GM19023 (cell line): Measurements from ENCODE around the gene SERPINB6.
"Not testable (repeated sequence)": the region's sequence is repeated elsewhere in the genome, so short reads cannot be mapped to it uniquely, and the experiment has no call there.

Experiments used
- ATAC-seq: cut with Tn5 transposase; IDR thresholded peaks from one replicate; pipeline ENCODE4 v1.9.1; 2021; ENCODE audit warnings: mild to moderate bottlenecking, moderate library complexity; ENCODE audit not compliant: unreplicated experiment

The SERPINB6 gene

DNA sequence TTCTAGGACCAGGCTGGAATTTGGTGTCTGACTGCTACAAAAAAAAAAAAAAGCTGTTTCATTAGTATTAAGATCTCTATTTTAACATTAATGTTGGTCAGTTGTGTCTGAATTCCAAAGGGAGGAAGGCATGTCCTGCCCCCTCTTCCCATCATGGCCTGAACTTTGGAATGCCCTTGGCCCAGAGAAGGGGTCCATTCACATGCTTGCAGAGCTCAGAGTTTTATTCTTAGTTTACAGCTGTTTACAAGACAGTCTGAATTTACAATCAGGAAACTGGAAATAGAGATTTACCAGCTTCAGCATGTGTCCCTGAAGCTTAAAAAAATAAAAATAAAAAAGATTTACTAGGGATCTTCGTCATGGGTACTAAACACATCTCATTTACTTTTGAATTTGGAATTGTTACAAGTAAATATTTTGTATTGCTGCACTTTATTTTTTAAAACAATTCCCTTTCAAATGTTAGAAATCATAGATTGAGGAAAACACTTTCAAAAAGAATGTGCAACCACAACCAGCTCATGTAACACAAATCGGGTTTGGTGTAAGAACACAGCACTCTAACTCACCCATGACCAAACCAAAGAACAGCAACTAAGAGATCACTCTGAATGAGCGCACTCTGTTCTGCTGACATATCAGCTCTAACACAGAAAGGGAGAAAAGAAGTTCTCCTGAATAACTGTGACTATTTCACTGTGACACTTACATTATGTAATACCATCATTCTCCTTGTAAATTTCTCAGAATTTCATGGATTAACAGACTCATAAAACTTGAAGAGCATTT lies 6.6 kb upstream of the SERPINB6 start:
- no peak for ATAC-seq

DNA sequence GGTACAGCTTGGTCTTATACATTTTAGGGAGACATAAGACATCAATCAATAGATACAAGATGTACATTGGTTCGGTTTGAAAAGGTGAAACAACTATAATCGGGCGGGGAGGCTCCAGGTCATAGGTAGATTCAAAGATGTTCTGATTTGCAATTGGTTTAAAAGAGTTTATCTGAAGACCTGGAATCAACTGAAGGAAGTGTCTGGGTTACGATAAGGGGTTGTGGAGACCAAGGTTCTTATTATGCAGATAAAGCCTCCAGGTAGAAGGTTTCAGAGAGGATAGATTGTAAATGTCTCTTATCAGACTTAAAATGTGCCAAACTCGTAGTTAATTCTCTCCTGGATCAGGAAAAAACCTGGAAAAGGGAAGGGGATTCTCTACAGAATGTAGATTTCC lies 5.9 kb upstream of the SERPINB6 start:
- no peak for ATAC-seq

DNA sequence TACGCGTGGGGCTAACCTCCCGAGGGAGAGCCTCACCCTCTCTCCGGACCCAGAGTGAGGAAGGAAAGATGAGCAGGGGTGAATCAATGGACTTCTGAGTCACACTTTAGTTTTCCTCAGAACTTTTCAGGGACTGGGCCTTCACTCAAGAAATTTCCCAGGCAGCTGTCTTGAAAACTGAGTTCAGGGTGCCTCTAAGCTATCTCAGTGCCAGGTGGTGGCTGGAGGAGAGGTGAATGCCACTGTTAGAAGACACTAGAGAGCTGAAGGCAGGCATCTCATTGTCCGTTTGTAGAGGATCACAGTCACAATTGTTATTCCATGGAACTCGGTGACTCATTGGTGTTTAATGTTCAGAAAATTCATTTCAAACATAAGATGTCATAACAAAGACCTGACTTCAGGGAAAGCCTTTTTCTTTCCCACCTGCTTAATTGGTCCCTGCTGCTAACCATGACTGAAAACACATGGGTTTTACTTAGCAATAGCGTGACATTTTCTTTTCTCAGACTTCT lies 5.3 kb upstream of the SERPINB6 start:
- no peak for ATAC-seq

DNA sequence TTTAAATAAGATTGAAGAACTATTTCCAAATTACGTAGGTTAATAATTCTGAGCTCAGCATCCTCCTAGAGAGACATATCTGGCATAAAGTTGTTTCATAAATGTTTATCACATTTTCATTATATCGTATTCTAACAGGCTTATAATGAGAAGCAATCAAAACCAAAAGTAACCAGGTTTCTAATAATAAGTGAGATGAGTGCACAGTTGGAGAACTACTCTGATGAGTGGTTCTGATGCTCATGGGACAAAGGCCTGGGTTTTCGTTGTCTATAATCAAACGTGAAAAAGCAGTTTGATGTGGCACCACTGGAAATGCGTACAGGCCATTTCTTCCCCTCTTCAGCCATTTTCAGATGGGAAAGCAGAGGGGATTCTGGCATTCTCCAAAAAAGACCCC lies 4.7 kb upstream of the SERPINB6 start:
- ATAC-seq = no peak

DNA sequence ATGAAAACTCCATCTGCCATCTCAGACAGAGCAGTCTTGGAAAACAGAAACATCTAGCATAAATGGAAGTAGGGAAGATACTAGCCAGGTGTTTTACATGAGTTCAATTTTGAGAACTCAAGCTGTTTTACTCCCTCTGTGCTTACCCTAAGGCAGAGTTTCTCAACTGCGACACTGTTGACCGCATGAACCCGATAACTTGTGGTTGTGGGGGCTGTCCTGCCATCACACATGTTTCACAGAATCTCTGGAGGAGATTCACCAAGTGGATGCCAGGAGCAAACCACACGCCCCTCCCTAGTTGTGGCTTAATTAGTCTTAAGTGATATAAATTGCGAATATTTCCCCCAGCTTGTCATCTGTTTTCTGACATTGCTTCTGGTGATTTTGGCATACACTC lies 2.3 kb upstream of the SERPINB6 start:
- ATAC-seq = no peak

DNA sequence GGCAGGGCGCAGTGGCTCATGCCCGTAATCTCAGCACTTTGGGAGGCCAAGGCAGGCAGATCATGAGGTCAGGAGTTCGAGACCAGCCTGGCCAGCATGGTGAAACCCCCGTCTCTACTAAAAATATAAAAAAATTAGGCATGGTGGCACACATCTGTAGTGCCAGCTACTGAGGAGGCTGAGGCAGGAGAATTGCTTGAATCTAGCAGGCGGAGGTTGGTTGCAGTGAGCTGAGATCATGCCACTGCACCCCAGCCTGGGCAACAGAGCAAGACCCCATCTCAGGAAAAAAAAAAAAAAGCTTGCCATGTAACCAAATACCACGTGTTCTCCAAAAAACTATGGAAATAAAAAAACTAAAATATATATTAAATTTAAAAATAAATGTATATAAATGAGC lies 1.8 kb upstream of the SERPINB6 start:
- not testable (repeated sequence) for ATAC-seq

DNA sequence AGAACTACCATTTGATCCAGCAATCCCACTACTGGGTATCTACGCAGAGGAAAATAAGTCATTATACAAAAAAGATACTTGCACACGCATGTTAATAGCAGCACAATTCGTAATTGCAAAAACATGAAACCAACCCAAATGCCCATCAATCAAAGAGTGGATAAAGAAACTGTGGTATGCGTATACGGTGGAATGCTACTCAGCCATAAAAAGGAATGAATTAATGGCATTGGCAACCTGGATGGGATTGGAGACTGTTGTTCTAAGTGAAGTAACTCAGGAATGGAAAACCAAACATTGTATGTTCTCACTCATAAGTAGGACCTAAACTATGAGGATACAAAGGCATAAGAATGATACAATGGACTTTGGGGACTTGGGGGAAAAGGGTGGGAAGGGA lies 1.3 kb upstream of the SERPINB6 start:
- not testable (repeated sequence) for ATAC-seq

DNA sequence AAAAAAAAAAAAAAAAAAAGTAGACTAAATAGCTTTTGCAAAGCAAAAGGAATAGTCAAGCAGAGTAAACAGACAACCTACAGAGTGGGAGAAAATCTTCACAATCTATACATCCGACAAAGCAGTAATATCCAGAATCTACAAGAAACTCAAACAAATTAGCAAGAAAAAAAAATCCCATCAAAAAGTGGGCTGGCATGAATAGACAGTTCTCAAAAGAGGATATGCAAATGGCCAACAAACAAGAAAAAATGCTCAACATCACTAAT lies 786 bp upstream of the SERPINB6 start:
- ATAC-seq = not testable (repeated sequence)

DNA sequence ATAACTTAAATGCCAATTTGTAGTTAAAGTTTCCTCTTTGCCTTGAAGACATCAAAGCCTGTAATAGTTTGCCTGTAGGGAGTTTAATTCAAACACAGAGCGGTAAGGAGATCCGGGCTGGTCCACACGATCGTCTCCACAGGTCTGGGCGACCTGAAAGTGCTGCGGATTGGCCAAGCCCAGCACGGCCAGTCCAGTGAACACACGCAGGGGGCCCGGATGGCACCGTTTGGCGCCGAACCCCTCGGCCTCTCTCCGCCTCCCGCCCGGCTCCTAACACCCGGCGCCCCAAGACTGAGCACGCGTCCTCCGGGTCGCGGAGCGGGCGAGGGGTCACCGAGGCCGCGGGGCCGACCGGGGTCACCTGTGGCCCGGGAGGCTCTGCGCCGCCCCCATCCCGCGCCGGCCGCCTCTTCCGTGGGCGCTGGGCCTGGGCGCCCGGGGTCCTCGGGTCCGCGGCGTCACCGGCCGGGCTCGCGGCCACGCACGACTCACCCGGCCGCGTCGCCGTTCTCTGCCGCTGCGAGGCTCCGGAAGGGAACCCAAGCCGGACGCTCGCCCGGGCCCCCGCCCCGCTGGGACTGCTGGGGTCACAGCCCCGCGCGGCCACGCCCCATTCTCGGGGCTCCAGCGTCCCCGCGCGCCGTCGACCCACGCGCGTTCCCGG lies 481 bp downstream of the SERPINB6 start:
- ATAC-seq = no peak

DNA sequence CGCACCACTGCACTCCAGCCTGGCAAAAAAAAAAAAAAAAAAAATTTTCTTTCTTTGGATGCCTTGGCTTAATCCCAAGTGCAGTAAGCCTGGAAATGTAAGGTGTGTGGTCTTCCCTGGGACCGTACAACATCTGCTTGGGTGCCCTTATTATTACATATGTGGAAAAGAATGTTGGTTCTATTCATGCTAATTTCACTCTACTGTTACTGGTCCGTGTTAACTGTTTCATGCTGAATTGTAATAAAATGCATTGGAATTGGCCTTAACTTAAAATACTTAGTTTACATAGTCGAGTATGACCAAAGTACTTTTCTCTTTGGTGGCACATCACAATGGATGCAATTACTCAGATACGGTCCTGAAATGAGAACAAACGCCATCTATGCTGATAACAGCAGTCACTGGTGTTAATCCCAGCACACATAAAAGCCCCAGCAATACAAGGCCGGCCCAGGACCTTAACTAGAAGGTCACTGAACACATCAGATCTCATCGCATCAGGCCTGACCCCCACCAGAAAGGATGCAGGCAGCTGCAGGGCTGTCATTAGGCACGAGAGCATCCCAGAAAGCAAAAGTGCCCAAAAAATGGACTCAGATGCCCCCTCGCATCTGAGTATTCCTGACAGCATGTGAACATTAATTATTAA lies 1.2 kb downstream of the SERPINB6 start:
- no peak for ATAC-seq

DNA sequence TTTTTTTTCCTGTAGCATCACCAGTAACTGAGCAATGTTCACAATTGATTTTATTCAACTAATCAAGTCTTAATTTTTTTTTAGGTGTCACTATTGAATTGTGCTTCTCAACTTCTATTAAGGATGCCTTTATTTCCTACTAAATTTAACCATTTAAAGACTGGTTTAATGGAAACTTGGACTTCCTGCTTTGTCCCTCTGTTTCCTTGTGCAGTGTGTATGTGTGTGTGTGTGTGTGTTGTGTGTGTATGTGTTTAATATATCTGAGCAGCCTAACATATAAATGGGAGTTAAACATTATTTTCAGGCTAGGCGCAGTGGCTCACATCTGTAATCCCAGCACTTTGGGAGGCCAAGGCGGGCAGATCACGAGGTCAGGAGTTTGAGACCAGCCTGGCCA lies 1.8 kb downstream of the SERPINB6 start:
- no peak for ATAC-seq

DNA sequence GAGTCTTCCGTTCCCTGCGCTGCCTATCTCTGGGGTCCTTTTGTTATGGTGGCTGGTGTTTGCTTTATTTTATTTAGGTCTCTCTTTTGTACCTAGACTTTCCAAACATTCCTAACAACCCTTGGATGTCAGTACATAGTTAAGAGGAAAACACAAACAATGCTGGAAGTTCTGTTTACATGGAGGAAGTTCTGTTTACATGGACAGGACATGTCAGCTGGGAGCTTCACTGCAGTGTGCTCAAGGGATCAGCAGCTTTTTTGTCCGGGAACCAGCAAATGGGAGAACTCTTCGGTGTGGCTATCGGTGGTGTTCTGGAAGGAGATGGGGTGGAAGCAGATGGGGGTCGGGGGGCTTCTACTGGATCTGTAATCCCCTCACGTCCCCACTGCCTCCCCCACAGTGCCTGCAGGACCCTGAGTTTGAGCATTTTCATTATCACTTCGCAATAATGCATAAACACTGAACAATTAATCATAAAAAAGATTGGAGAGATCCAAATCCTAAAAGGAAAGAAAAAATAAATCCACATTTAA lies 2.7 kb downstream of the SERPINB6 start:
- ATAC-seq = no peak

DNA sequence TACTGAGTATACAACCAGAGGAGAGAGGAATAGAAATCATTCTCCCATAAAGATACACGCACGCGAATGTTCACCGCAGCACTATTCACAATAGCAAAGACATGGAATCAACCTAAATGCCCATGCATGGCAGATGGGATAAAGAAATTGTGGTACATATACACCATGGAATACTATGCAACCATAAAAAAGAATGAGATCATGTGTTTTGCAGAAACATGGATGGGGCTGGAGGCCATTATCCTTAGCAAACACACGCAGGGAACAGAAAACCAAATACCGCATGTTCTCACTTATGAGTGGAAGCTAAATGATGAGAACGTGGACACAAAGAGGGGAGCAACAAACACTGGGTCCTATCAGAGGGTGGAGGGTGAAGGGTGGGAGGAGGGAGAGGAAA lies 3.4 kb downstream of the SERPINB6 start:
- no peak for ATAC-seq

DNA sequence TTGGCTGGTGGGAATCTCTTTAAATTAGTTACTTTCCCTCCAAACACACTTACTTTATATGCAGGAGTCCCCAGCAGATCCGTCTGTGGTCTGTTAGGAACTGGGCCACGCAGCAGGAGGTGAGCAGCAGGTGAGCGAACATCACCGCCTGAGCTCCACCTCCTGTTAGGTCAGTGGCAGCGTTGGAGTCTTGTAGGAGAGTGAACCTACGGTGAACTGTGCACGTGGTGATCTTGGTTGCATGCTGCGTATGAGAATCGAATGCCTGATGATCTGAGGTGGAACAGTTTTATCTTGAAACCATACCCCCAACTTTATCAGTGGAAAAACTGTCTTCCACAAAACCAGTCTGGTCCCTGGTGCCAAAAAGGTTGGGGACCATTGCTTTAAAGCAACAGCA lies 5.0 kb downstream of the SERPINB6 start:
- ATAC-seq = no peak

DNA sequence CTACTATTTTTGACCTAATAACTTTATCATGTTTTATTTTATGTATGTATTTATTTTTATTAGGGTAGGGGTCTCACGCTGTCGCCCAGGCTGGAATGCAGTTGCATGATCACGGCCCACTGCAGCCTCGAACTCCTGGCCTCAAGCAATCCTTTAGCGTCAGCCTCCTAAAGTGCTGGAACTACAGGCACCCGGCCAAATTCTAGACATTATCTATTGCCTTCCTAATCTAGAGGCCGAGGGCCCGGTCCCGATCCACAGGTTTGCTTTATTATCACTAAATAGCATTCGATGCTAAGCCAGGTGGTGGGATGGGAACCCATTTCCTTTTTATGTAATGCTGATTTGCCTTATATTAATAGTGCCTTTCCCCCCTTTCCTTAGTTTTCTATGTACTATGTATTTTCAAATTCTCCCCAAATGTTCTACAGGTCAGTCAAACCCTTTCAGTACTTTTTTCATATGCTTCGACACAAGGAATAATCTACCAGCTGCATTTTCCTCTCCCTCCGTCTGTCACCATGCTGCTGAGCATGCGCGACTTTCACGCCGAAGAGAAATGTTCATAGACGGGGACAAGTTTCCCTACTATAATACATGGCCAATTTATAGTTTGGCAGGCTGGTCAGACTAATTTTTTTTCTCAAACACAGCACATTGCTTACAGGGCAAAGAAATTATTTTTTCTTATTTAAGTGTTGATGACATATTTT lies 6.4 kb downstream of the SERPINB6 start:
- no peak for ATAC-seq

DNA sequence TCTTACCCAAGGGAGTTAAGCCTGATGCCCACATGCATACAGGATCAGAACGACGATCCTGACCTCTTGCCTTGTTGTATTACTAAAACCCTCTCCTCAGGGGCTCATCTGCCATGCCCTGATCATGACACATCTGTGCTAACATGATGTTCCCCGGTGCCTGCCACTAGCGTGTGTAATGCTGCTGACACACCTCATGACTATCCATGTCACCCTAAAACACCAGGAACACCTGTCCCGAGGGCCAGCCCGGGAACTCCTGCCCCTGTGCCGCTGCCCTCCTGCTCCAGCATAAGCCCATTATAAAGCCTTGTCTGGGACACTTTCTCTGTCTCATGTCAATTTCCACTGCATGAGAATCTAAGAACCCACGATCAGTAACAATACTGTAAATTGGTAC lies 7.6 kb downstream of the SERPINB6 start:
- no peak for ATAC-seq

DNA sequence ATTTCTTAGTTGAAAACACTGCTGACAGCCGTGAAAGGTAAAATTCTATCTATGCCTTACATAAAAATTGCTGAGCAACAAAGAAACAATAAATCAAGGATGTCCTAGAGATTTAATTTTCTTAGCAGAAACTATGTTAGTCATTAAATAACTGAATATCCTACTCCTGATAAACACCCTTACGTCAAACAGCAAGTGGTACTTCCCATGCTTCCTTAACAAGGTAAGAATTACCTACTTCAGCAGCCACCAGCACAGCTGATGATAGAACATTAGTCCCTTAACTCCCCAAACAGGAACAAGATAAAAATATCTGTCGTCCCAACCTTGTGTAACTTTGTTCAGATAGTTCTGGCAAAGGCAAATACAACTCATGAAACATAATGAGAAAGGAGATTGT lies 8.7 kb downstream of the SERPINB6 start:
- ATAC-seq = no peak

DNA sequence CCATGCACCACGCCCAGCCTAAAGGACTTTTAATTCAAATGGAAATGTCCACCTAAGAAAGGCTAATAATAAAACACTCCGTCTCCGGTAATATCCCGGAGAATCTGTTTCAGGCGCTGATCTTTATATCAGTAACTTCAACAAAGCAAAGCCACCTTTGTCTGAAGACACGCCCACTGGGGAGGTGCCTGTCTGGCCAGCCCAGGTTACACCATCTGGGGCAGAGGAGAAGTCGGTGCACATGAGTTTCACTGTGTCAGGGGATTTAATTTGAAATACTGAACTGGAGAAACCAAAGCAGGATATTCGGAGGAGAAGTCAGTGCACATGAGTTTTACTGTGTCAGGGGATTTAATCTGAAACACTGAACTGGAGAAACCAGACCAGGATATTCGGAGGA lies 9.4 kb downstream of the SERPINB6 start:
- no peak for ATAC-seq

DNA sequence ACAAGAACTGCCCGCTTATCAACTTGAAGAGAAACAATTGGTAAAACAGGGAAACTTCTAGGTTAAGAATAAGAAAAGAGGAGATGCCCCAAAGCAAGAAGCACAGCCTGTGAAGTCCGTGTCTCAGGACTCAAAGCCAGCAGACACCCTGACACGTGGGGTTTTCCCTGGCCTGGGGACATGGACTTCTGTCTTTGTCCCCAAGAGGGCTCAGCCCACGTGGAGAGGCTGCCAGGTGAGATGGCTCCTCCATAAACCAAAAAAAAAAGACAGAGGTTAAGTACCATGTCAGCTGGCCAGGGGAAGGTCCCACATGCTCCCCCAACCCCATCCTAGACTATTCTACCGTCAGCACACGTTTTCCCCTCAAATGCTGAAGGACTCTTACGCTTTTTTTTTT lies 9.9 kb downstream of the SERPINB6 start:
- no peak for ATAC-seq

DNA sequence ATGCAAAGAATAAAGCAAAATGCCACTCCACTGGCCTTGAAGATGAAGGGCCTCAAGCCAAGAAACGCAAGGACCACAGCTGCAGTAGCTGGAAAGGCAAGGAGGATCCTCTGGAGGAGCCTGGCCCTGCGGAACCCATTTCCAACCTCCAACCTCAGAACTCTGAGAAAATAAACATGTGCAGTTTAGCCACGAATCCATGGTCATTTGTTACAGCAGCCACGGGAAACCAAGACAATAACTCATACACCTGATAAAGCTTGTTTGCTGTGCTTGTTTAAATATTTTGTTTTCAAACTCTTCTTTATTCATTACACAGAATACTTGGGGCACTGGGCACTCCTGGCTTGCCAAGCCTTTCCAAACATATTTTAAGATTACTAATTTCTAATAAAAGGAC lies 10.4 kb downstream of the SERPINB6 start:
- ATAC-seq = no peak
